Body of pancreas (tissue), 4 donors: ENCODE results near the gene EGFLAM.

ENCODE experiments used
- CTCF ChIP-seq, 7 experiments: fragments of 450-650 bp in 4 of 7; fragments of 200-600 bp in 3 of 7; sonication (generic) in 3 of 7; IDR thresholded peaks; one replicate each; pipeline ENCODE4 v1.5.1; 2016 to 2019; ENCODE audit warnings: antibody characterized with exemption in 7 of 7
- POLR2A ChIP-seq, 3 donors: fragments of 450-650 bp; IDR thresholded peaks; one replicate each; pipeline ENCODE4 v1.6.1; 2016; ENCODE audit warnings: antibody characterized with exemption in 3 of 3, mild to moderate bottlenecking in 2 of 3

- no peak for TF ChIP-seq POLR2A (IDR thresholded peaks at IDR 0.05)
- TF ChIP-seq CTCF (IDR thresholded peaks at IDR 0.05) = no peak
Observed at GRCh38 chr5:38479315-38479904, 221.1 kb downstream of the EGFLAM start.
